ENCODE data around the gene TSGA10.
"Not testable (repeated sequence)": the region's sequence is repeated elsewhere in the genome, so short reads cannot be mapped to it uniquely, and the experiment has no call there.

Gene TSGA10, protein sequence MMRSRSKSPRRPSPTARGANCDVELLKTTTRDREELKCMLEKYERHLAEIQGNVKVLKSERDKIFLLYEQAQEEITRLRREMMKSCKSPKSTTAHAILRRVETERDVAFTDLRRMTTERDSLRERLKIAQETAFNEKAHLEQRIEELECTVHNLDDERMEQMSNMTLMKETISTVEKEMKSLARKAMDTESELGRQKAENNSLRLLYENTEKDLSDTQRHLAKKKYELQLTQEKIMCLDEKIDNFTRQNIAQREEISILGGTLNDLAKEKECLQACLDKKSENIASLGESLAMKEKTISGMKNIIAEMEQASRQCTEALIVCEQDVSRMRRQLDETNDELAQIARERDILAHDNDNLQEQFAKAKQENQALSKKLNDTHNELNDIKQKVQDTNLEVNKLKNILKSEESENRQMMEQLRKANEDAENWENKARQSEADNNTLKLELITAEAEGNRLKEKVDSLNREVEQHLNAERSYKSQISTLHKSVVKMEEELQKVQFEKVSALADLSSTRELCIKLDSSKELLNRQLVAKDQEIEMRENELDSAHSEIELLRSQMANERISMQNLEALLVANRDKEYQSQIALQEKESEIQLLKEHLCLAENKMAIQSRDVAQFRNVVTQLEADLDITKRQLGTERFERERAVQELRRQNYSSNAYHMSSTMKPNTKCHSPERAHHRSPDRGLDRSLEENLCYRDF

DNA sequence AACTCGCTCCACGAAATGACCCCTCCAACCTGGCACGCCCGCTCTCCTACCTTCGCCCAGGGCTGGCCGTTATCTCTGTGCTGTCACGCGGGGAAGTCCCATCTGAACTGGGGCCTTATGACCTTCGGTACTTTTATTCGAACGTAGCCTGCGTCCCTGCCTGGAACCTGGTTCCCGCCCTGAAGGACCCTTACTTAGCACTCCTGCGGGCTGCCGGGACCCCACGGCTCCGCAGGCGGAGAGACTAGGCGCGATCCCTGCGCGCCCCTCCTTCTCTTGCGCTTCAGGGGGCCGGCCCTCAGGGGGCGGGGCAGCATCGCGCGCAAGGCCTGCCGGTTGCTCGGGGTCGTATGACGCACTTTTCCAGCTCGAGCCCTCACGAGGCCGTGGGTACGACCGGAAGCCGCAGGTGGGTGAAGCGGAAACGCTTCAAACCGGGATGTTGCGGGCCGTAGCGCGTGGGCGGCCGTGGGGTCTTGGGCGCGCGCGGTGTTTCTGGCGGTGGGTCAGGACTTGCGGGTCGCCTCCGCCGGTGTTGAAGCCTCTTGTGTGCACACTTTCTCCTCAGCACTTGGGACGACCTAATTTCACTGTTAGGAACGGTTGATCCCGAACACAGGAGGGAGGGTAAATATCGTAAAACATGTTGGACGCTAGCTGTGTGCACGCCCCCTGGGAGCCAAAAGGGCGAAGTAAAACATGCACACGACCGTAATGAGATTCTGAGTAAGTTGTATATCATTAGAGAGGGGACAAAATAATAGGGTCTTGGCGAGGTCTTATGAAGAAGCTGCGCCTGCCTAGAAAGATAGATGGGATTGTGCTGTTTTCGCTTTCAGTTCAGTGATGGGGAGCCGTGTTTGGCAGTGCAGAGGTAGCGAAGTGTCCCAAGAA, at the start of gene TSGA10, which contains the start of gene LIPT1:
Gene TSGA10, minus strand, starts transcription at position 300 of the 894 bp plus-strand sequence. CDS start 45,503 bp downstream, outside the sequence.
Gene LIPT1, plus strand, starts transcription at position 325 of the 894 bp plus-strand sequence. CDS start 6,991 bp downstream, outside the sequence.
- Histone ChIP-seq H3K4me3 (peak within 1 kb of the TSS; percentile 100), H3K36me3 (ENCODE audit: insufficient read depth, low read length) (peaks cover 16% of the 10 kb centered on the region), H3K9me3 (ENCODE audit: low read depth, low read length) (no peaks in the 10 kb centered on the region), H3K27ac (peak within 1 kb of the TSS; percentile 9), H3K9ac (ENCODE audit: insufficient read length) (peak within 1 kb of the TSS; percentile 98)
- peak; percentile 45 for DNase-seq (ENCODE audit: low read depth, low spot score)
- TF ChIP-seq EZH2 (IDR thresholded peaks at IDR 0.05) = no peak
- TF ChIP-seq POLR2AphosphoS5 (IDR thresholded peaks at IDR 0.05; ENCODE audit: borderline replicate concordance, low read depth, low read length) = peak; percentile 99
- peak; percentile 90 for TF ChIP-seq FOXP2 (optimal IDR thresholded peaks at IDR 0.05; ENCODE audit: control extremely low read depth, extremely low read length, insufficient read depth)

GRCh38 chr2:99201959-99202678, 47.4 kb upstream of the TSGA10 start:
- no peak overlapping the region for H3K9ac ChIP-seq (ENCODE audit: insufficient read length)
- no peak overlapping the region for H3K27ac ChIP-seq
- TF ChIP-seq FOXP2 (optimal IDR thresholded peaks at IDR 0.05; ENCODE audit: control extremely low read depth, extremely low read length, insufficient read depth) = no peak
- no peak for TF ChIP-seq POLR2AphosphoS5 (IDR thresholded peaks at IDR 0.05; ENCODE audit: borderline replicate concordance, low read depth, low read length)
- TF ChIP-seq EZH2 (IDR thresholded peaks at IDR 0.05) = no peak
- no peak for DNase-seq (ENCODE audit: low read depth, low spot score)
- H3K4me3 ChIP-seq = no peak overlapping the region
- H3K36me3 ChIP-seq (ENCODE audit: insufficient read depth, low read length) = peaks cover 13% of the 10 kb centered on the region; the same call in 1 of the 2 replicates
- H3K9me3 ChIP-seq (ENCODE audit: low read depth, low read length) = no peaks in the 10 kb centered on the region

DNA sequence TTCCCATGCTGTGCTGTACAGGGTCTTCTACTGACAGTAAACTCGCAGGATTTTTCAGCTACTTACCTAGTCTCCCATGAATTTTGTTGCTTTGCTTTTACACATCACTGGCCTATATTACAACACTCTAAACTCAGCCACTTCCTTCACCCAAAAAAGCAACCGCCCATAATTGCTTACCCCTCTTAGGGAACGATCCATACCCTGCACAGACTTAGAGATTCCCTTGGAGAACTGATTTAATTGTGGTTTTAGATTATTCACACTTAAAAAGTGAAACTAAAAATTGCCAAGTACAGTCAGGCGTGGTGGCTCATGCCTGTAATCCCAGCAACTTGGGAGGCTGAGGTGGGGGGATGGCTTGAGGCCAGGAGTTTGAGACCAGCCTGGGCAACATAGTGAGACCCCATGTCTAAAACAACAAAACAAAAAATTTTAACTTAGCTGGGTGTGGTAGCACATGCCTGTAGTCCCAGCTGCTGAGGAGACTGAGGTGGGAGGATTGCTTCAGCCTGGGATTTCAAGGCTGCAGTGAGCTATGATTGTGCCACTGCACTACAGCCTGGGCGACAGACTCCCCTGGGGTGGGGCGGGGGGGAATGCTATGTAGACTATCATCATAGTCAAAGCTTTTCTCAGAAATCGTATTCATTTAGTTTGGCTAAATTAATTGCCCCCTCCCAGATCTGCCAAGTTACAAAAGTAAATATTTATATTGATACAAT, 45.5 kb upstream of the TSGA10 start:
- H3K27ac ChIP-seq = no peak overlapping the region
- H3K36me3 ChIP-seq (ENCODE audit: insufficient read depth, low read length) = peaks cover 32% of the 10 kb centered on the region
- no peak overlapping the region for H3K4me3 ChIP-seq
- no peak overlapping the region for H3K9ac ChIP-seq (ENCODE audit: insufficient read length)
- TF ChIP-seq FOXP2 (optimal IDR thresholded peaks at IDR 0.05; ENCODE audit: control extremely low read depth, extremely low read length, insufficient read depth) (no peak), POLR2AphosphoS5 (IDR thresholded peaks at IDR 0.05; ENCODE audit: borderline replicate concordance, low read depth, low read length) (no peak), EZH2 (IDR thresholded peaks at IDR 0.05) (no peak)
- no peaks in the 10 kb centered on the region for H3K9me3 ChIP-seq (ENCODE audit: low read depth, low read length)
- no peak for DNase-seq (ENCODE audit: low read depth, low spot score)

- peaks cover 37% of the 10 kb centered on the region for H3K36me3 ChIP-seq (ENCODE audit: insufficient read depth, low read length)
- DNase-seq (ENCODE audit: low read depth, low spot score) = no peak
- TF ChIP-seq POLR2AphosphoS5 (IDR thresholded peaks at IDR 0.05; ENCODE audit: borderline replicate concordance, low read depth, low read length) (no peak), EZH2 (IDR thresholded peaks at IDR 0.05) (no peak), FOXP2 (optimal IDR thresholded peaks at IDR 0.05; ENCODE audit: control extremely low read depth, extremely low read length, insufficient read depth) (no peak)
- no peak overlapping the region for H3K9ac ChIP-seq (ENCODE audit: insufficient read length)
- no peak overlapping the region for H3K4me3 ChIP-seq
- H3K9me3 ChIP-seq (ENCODE audit: low read depth, low read length) = no peaks in the 10 kb centered on the region
- no peak overlapping the region for H3K27ac ChIP-seq
These were observed 43.5 kb upstream of the TSGA10 start for GRCh38 chr2:99198103-99198841.

DNA sequence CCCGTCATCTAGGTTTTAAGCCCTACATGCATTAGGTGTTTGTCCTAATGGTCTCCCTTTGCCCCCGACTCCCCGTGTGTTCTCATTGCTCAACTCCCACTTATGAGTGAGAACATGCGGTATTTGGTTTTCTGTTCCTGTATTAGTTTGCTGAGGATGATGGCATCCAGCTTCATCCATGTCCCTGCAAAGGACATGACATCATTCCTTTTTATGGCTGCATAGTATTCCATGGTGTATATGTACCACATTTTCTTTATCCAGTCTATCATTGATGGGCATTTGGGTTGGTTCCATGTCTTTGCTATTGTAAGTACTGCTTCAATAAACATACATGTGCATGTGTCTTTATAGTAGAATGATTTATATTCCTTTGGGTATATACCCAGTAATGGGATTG, 37.6 kb upstream of the TSGA10 start:
- not testable (repeated sequence) for H3K9ac ChIP-seq (ENCODE audit: insufficient read length); DNase-seq (ENCODE audit: low read depth, low spot score); H3K27ac ChIP-seq; H3K4me3 ChIP-seq; H3K9me3 ChIP-seq (ENCODE audit: low read depth, low read length)
- peaks cover 70% of the 10 kb centered on the region for H3K36me3 ChIP-seq (ENCODE audit: insufficient read depth, low read length)

DNA sequence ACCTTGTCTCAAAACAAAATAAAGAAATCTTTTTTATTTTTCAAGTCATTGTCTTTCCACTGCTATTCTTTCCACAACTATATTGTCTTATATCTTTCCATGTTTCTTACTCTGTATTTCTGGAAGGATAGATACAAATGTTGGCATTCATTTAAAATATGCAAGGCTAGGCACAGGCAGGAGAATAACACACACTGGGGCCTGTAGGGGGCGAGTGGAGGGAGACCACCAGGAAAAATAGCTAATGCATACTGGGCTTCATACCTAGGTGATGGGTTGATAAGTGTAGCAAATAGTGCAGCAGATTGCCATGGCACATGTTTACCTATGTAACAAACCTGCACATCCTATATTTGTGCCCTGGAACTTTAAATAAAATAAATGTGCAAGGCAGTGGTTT, 35.8 kb upstream of the TSGA10 start:
- Histone ChIP-seq H3K9ac (ENCODE audit: insufficient read length) (no peak overlapping the region), H3K4me3 (no peak overlapping the region), H3K9me3 (ENCODE audit: low read depth, low read length) (no peaks in the 10 kb centered on the region), H3K36me3 (ENCODE audit: insufficient read depth, low read length) (peaks cover 59% of the 10 kb centered on the region), H3K27ac (no peak overlapping the region)
- TF ChIP-seq POLR2AphosphoS5 (IDR thresholded peaks at IDR 0.05; ENCODE audit: borderline replicate concordance, low read depth, low read length) (no peak), EZH2 (IDR thresholded peaks at IDR 0.05) (no peak), FOXP2 (optimal IDR thresholded peaks at IDR 0.05; ENCODE audit: control extremely low read depth, extremely low read length, insufficient read depth) (no peak)
- DNase-seq (ENCODE audit: low read depth, low spot score) = no peak

DNA sequence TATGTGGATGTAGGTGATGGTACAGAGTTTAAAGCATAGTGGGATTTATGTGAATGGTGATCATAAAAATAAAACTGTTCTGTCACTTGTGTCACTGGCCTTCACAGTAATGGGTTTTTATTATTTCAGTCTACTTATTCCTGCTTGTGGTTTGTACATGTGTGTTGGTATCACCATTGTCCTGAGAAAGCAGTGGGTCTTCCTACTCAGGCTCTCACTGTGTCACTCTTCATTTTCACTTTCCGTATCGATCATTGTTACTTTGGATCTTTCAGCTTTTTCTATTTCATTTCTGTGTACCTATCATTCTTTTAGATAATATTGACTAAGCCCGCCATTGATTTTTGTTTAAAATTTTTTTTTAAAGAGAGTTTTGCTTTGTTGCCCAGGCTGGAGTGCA, 33.6 kb upstream of the TSGA10 start:
- no peak overlapping the region for H3K9ac ChIP-seq (ENCODE audit: insufficient read length)
- TF ChIP-seq EZH2 (IDR thresholded peaks at IDR 0.05) = no peak
- TF ChIP-seq FOXP2 (optimal IDR thresholded peaks at IDR 0.05; ENCODE audit: control extremely low read depth, extremely low read length, insufficient read depth) = no peak
- TF ChIP-seq POLR2AphosphoS5 (IDR thresholded peaks at IDR 0.05; ENCODE audit: borderline replicate concordance, low read depth, low read length) = no peak
- no peak overlapping the region for H3K27ac ChIP-seq
- H3K36me3 ChIP-seq (ENCODE audit: insufficient read depth, low read length) = peaks cover 50% of the 10 kb centered on the region
- H3K9me3 ChIP-seq (ENCODE audit: low read depth, low read length) = no peaks in the 10 kb centered on the region
- no peak overlapping the region for H3K4me3 ChIP-seq
- DNase-seq (ENCODE audit: low read depth, low spot score) = no peak

All from SK-N-MC (cell line).